Measurements from ENCODE around the gene ZSCAN2. TPM values are rescaled to one million over a fixed set of nuclear protein-coding genes. Genes with fewer than 3 reads are reported as not detected.

Gene ZSCAN2
- total RNA-seq, 4 donors from 2014 or later, result 1.1 to 55.9 (median 8.1) TPM

DNA sequence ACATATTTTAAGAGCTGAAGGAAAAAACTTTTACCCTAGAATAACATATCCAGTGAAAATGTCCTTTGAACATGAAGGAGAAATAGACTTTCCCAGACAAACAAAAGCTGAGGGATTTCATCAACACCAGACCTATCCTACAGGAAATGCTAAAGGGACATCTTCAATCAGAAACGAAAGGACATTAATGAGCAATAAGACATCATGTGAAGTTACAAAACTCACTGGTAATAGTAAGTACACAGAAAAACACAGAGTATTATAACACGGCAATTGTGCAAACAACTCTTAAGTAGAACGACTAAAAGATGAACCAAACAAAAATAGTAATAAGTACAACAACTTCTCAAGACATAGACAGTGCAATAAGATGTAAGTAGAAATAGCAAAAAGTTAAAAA lies 3.5 kb upstream of the ZSCAN2 start:
- in situ Hi-C loops (cut with MboI; ENCODE audit: low pct_ligation_motif_present in 1 of 4, low pct_unique_long_range_greater_than_20kb in 1 of 4, low sequenced_read_pairs in 3 of 4) (loop anchor here in 2 of 4 donors (10.0 to 25.0 kb wide), 2 partner anchors 278 to 315 kb away; no protein-coding TSS in a partner anchor), intact Hi-C loops (cut with DNase I; ENCODE audit: low total_unique reads) (no loop called here)
- Histone ChIP-seq H3K4me3 (no peak overlapping the region), H3K27me3 (no peaks in the 10 kb centered on the region), H3K4me1 (peaks cover 0 to 20% (median 4%) of the 10 kb centered on the region in 4 donors), H3K9me3 (no peaks in the 10 kb centered on the region), H3K27ac (no peak overlapping the region), H3K36me3 (no peaks in the 10 kb centered on the region)
- WGBS, 2 donors (ENCODE audit: low coverage in 1 of 2), result 48 to 57% methylated on average over 3 of the region's 3 CpGs
- TF ChIP-seq POLR2A (IDR thresholded peaks at IDR 0.05) (no peak), EP300 (IDR thresholded peaks at IDR 0.05; ENCODE audit: low read depth) (no peak), POLR2AphosphoS5 (IDR thresholded peaks at IDR 0.05) (no peak), CTCF (IDR thresholded peaks at IDR 0.05) (no peak)
- DNase-seq, result no peak

- TF ChIP-seq POLR2A (IDR thresholded peaks at IDR 0.05), result no peak
- TF ChIP-seq CTCF (IDR thresholded peaks at IDR 0.05), result no peak
- no peak for TF ChIP-seq EP300 (IDR thresholded peaks at IDR 0.05; ENCODE audit: low read depth)
- TF ChIP-seq POLR2AphosphoS5 (IDR thresholded peaks at IDR 0.05), result no peak
- Histone ChIP-seq H3K36me3 (no peaks in the 10 kb centered on the region), H3K27me3 (no peaks in the 10 kb centered on the region), H3K4me1 (peaks cover 0 to 20% (median 4%) of the 10 kb centered on the region in 4 donors), H3K4me3 (no peak overlapping the region), H3K27ac (peak overlapping the region in 3 of 4 donors; percentile 19 to 71 (median 41)), H3K9me3 (no peaks in the 10 kb centered on the region)
- no peak for DNase-seq
- intact Hi-C loops (cut with DNase I; ENCODE audit: low total_unique reads) (no loop called here), in situ Hi-C loops (cut with MboI; ENCODE audit: low pct_ligation_motif_present in 1 of 4, low pct_unique_long_range_greater_than_20kb in 1 of 4, low sequenced_read_pairs in 3 of 4) (loop anchor here in 2 of 4 donors (10.0 to 25.0 kb wide), 2 partner anchors 277 to 314 kb away; no protein-coding TSS in a partner anchor)
- 51 to 68% methylated on average over 2 of the region's 2 CpGs for WGBS, 2 donors (ENCODE audit: low coverage in 1 of 2)
Measured at GRCh38 chr15:84598250-84598649, 2.6 kb upstream of the ZSCAN2 start.

DNA sequence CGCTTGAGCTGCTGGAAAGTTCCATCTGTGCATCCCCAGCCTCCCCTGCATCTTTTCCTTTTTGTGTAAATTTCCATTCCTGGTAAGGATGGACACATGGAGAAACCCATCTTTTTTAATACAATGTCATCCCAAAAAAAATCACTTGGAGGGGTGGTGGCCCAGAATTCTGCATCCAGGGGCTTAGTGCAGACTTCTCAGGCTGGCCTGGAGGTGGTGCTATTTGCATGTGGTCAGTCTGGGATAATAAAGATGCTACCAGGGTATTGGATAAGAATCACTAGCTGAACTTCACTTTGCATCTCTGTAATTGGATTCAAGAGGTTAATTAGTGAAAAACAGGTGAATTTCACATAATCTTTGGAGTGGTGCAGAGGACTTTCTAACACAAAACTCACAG lies 1.8 kb upstream of the ZSCAN2 start:
- Histone ChIP-seq H3K27me3 (no peaks in the 10 kb centered on the region), H3K9me3 (no peaks in the 10 kb centered on the region), H3K4me3 (no peak overlapping the region), H3K36me3 (no peaks in the 10 kb centered on the region), H3K27ac (peak overlapping the region in 3 of 4 donors; percentile 19 to 71 (median 41)), H3K4me1 (peaks cover 0 to 20% (median 4%) of the 10 kb centered on the region in 4 donors)
- TF ChIP-seq CTCF (IDR thresholded peaks at IDR 0.05) (peak; percentile 51 to 67 (median 64)), POLR2AphosphoS5 (IDR thresholded peaks at IDR 0.05) (no peak), EP300 (IDR thresholded peaks at IDR 0.05; ENCODE audit: low read depth) (no peak), POLR2A (IDR thresholded peaks at IDR 0.05) (no peak)
- in situ Hi-C loops (cut with MboI; ENCODE audit: low pct_ligation_motif_present in 1 of 4, low pct_unique_long_range_greater_than_20kb in 1 of 4, low sequenced_read_pairs in 3 of 4) (loop anchor here in 2 of 4 donors (10.0 to 25.0 kb wide), 2 partner anchors 276 to 313 kb away; no protein-coding TSS in a partner anchor), intact Hi-C loops (cut with DNase I; ENCODE audit: low total_unique reads) (no loop called here)
- DNase-seq, result peak; percentile 40
- WGBS, 2 donors (ENCODE audit: low coverage in 1 of 2), result 76% methylated on average over 1 of the region's 1 CpG; no CpG with 5 or more reads in 1 of the 2 donors

DNA sequence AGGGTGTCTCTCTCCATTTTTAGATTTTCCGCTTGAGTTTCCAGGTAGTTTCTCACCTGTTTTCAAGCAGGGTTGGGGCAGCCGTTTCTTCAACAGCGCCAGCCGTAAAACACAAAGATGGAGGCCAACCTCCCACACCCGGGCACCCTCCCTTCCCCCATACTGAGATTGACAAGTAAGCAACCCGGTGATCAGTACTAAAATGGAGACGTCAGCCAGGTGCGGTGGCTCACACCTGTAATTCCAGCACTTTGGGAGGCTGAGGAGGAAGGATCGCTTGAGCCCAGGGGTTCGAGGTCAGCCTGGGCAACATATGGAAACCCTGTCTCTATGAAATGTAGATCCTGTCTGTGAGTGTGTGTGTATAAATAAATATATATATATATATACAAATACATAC lies 903 bp upstream of the ZSCAN2 start:
- no peak for TF ChIP-seq EP300 (IDR thresholded peaks at IDR 0.05; ENCODE audit: low read depth)
- no peak for DNase-seq
- H3K4me1 ChIP-seq, result peaks cover 0 to 22% (median 6%) of the 10 kb centered on the region in 4 donors
- H3K27ac ChIP-seq, result peak overlapping the region in 2 of 4 donors; percentile 78 to 85
- H3K36me3 ChIP-seq, result peaks cover 0 to 4% (median 0%) of the 10 kb centered on the region in 4 donors
- peak overlapping the region in 1 of 4 donors; percentile 89 for H3K4me3 ChIP-seq
- intact Hi-C loops (cut with DNase I; ENCODE audit: low total_unique reads) (no loop called here), in situ Hi-C loops (cut with MboI; ENCODE audit: low pct_ligation_motif_present in 1 of 4, low pct_unique_long_range_greater_than_20kb in 1 of 4, low sequenced_read_pairs in 3 of 4) (loop anchor here in 2 of 4 donors (10.0 to 25.0 kb wide), 2 partner anchors 275 to 312 kb away; no protein-coding TSS in a partner anchor)
- 59 to 62% methylated on average over 5 to 10 of the region's 10 CpGs for WGBS, 2 donors (ENCODE audit: low coverage in 1 of 2)
- no peaks in the 10 kb centered on the region for H3K9me3 ChIP-seq
- no peaks in the 10 kb centered on the region for H3K27me3 ChIP-seq
